Measurements from ENCODE around the gene GRHPR. TPM values are rescaled to one million over a fixed set of nuclear protein-coding genes. Genes with fewer than 3 reads are reported as not detected.
"Not testable (repeated sequence)": the region's sequence is repeated elsewhere in the genome, so short reads cannot be mapped to it uniquely, and the experiment has no call there.

GRHPR gene
- total RNA-seq, 1 donor from 2014 or later = 88.1 TPM

DNA sequence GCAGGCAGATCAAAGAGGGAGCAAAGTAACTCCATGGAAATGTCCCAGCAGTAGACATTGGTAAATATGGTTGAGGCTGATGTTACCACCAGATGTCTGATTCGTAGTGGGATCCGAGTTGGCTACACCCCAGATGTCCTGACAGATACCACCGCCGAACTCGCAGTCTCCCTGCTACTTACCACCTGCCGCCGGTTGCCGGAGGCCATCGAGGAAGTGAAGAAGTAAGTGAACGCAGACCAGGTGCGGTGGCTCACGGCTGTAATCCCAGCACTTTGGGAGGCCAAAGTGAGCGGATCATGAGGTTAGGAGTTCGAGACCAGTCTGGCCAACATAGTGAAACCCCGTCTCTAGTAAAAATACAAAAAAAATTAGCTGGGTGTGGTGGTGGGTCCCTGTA lies 3.9 kb downstream of the GRHPR start:
- H3K9me3 ChIP-seq (ENCODE audit: insufficient read depth, low read depth, low read length); H3K4me2 ChIP-seq (ENCODE audit: low read length); H2AFZ ChIP-seq (ENCODE audit: low read depth, low read length); H3K27ac Mint-ChIP-seq (ENCODE audit: unreplicated experiment); H3K9me3 Mint-ChIP-seq (ENCODE audit: unreplicated experiment); H3K27me3 Mint-ChIP-seq (ENCODE audit: low read depth, unreplicated experiment); H3K4me1 Mint-ChIP-seq (ENCODE audit: low read depth, unreplicated experiment); H3K9ac ChIP-seq (ENCODE audit: low read length); H3K27ac ChIP-seq (ENCODE audit: low read depth, low read length); H3K36me3 Mint-ChIP-seq (ENCODE audit: low read depth, unreplicated experiment); H3K27me3 ChIP-seq (ENCODE audit: insufficient read depth, low read length); DNase-seq (ENCODE audit: low read depth); H3K4me3 Mint-ChIP-seq (ENCODE audit: unreplicated experiment); H3K4me3 ChIP-seq (ENCODE audit: insufficient read depth, low read depth, low read length); FAIRE-seq: not testable (repeated sequence)
- Histone ChIP-seq H3K4me1 (ENCODE audit: insufficient read depth, low read length) (peaks cover 30% of the 10 kb centered on the region), H3K36me3 (ENCODE audit: insufficient read depth, low read length) (peaks cover 10% of the 10 kb centered on the region), H4K20me1 (ENCODE audit: insufficient read depth, low read length) (peaks cover 47% of the 10 kb centered on the region), H3K79me2 (ENCODE audit: insufficient read depth, low read length) (peaks cover 30% of the 10 kb centered on the region)

DNA sequence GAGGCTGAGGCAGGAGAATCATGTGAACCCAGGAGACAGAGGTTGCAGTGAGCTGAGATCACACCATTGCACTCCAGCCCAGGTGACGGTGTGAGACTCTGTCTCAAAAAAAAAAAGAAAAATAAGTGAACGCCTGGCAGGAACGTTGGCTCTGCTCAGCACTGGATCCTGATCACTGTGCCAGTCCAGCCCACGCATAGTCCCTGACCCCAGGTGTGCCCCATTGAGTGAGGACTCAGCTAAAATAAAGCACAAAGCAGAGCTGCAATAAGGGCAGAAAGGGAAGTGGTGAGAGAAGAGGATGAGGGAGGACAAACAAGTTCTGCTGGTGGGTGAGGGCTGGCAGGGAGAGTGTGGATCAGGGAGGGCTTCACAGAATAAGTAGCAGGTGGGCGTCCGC lies 4.3 kb downstream of the GRHPR start:
- Histone ChIP-seq H3K9ac (ENCODE audit: low read length) (no peak overlapping the region), H3K79me2 (ENCODE audit: insufficient read depth, low read length) (peaks cover 30% of the 10 kb centered on the region), H3K4me1 (ENCODE audit: insufficient read depth, low read length) (peaks cover 28% of the 10 kb centered on the region), H3K27ac (ENCODE audit: low read depth, low read length) (no peak overlapping the region), H4K20me1 (ENCODE audit: insufficient read depth, low read length) (peaks cover 47% of the 10 kb centered on the region), H3K36me3 (ENCODE audit: insufficient read depth, low read length) (peaks cover 11% of the 10 kb centered on the region), H3K27me3 (ENCODE audit: insufficient read depth, low read length) (no peaks in the 10 kb centered on the region), H3K9me3 (ENCODE audit: insufficient read depth, low read depth, low read length) (no peaks in the 10 kb centered on the region), H3K4me2 (ENCODE audit: low read length) (no peak overlapping the region), H3K4me3 (ENCODE audit: insufficient read depth, low read depth, low read length) (no peak overlapping the region), H2AFZ (ENCODE audit: low read depth, low read length) (no peak overlapping the region)
- peaks cover 4% of the 10 kb centered on the region for H3K4me1 Mint-ChIP-seq (ENCODE audit: low read depth, unreplicated experiment)
- H3K4me3 Mint-ChIP-seq (ENCODE audit: unreplicated experiment) = no peak overlapping the region
- peaks cover 8% of the 10 kb centered on the region for H3K36me3 Mint-ChIP-seq (ENCODE audit: low read depth, unreplicated experiment)
- TF ChIP-seq EZH2 (IDR thresholded peaks at IDR 0.05; ENCODE audit: insufficient read depth, low read length) = no peak
- TF ChIP-seq, protein P1, sequence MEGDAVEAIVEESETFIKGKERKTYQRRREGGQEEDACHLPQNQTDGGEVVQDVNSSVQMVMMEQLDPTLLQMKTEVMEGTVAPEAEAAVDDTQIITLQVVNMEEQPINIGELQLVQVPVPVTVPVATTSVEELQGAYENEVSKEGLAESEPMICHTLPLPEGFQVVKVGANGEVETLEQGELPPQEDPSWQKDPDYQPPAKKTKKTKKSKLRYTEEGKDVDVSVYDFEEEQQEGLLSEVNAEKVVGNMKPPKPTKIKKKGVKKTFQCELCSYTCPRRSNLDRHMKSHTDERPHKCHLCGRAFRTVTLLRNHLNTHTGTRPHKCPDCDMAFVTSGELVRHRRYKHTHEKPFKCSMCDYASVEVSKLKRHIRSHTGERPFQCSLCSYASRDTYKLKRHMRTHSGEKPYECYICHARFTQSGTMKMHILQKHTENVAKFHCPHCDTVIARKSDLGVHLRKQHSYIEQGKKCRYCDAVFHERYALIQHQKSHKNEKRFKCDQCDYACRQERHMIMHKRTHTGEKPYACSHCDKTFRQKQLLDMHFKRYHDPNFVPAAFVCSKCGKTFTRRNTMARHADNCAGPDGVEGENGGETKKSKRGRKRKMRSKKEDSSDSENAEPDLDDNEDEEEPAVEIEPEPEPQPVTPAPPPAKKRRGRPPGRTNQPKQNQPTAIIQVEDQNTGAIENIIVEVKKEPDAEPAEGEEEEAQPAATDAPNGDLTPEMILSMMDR (IDR thresholded peaks at IDR 0.05; ENCODE audit: insufficient read depth, low read depth, low read length) = no peak
- H3K27ac Mint-ChIP-seq (ENCODE audit: unreplicated experiment) = no peak overlapping the region
- DNase-seq (ENCODE audit: low read depth) (no peak), FAIRE-seq (no peak)
- no peaks in the 10 kb centered on the region for H3K27me3 Mint-ChIP-seq (ENCODE audit: low read depth, unreplicated experiment)
- H3K9me3 Mint-ChIP-seq (ENCODE audit: unreplicated experiment) = no peaks in the 10 kb centered on the region

DNA sequence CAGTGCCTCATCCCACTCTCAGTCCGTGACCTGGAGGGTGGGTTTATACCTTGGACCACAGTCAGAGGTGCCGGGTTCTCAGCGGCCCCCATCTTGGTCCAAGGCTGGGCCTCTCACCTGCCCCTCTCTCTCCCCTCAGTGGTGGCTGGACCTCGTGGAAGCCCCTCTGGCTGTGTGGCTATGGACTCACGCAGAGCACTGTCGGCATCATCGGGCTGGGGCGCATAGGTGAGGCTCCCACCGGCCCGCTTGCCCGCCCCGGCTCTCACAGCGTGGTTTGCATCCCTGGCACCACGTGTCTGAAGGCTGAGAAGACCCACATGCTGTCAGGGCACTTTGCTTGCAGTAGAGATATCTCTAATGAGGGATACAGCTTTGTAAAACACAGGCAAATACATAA lies 5.8 kb downstream of the GRHPR start:
- H3K4me1 ChIP-seq (ENCODE audit: insufficient read depth, low read length) = peaks cover 22% of the 10 kb centered on the region

More for the DNA sequence above, 5.8 kb downstream of the GRHPR start:
- peaks cover 17% of the 10 kb centered on the region for H3K36me3 ChIP-seq (ENCODE audit: insufficient read depth, low read length)
- H3K27ac ChIP-seq (ENCODE audit: low read depth, low read length) = no peak overlapping the region
- Mint-ChIP-seq H3K4me1 (ENCODE audit: low read depth, unreplicated experiment) (peaks cover 9% of the 10 kb centered on the region), H3K4me3 (ENCODE audit: unreplicated experiment) (no peak overlapping the region), H3K27ac (ENCODE audit: unreplicated experiment) (no peak overlapping the region), H3K9me3 (ENCODE audit: unreplicated experiment) (no peaks in the 10 kb centered on the region), H3K36me3 (ENCODE audit: low read depth, unreplicated experiment) (peaks cover 8% of the 10 kb centered on the region), H3K27me3 (ENCODE audit: low read depth, unreplicated experiment) (no peaks in the 10 kb centered on the region)
- H3K9me3 ChIP-seq (ENCODE audit: insufficient read depth, low read depth, low read length) = no peaks in the 10 kb centered on the region
- no peak overlapping the region for H3K4me3 ChIP-seq (ENCODE audit: insufficient read depth, low read depth, low read length)
- H3K27me3 ChIP-seq (ENCODE audit: insufficient read depth, low read length) = no peaks in the 10 kb centered on the region
- H3K79me2 ChIP-seq (ENCODE audit: insufficient read depth, low read length) = peaks cover 21% of the 10 kb centered on the region
- FAIRE-seq (no peak), DNase-seq (ENCODE audit: low read depth) (no peak)
- no peak overlapping the region for H3K9ac ChIP-seq (ENCODE audit: low read length)
- TF ChIP-seq EZH2 (IDR thresholded peaks at IDR 0.05; ENCODE audit: insufficient read depth, low read length) = no peak
- TF ChIP-seq, protein P1 (IDR thresholded peaks at IDR 0.05; ENCODE audit: insufficient read depth, low read depth, low read length) = no peak
- H4K20me1 ChIP-seq (ENCODE audit: insufficient read depth, low read length) = peaks cover 51% of the 10 kb centered on the region
- H3K4me2 ChIP-seq (ENCODE audit: low read length) = no peak overlapping the region
- H2AFZ ChIP-seq (ENCODE audit: low read depth, low read length) = no peak overlapping the region

All from astrocyte (in vitro differentiated cells and primary cell).